Bronchus fibroblast of lung (primary cell): ENCODE results near the gene GPR31. TPM values are rescaled to one million over a fixed set of nuclear protein-coding genes. Genes with fewer than 3 reads are reported as not detected.

Experiments used
- total RNA-seq: library from RNA; depleted of rRNA; stranded (reverse); fragments of >200 nt; gene quantifications from 2 replicates; pipeline ENCODE4 v1.2.3, GENCODE V29; 2015

The GPR31 gene, protein sequence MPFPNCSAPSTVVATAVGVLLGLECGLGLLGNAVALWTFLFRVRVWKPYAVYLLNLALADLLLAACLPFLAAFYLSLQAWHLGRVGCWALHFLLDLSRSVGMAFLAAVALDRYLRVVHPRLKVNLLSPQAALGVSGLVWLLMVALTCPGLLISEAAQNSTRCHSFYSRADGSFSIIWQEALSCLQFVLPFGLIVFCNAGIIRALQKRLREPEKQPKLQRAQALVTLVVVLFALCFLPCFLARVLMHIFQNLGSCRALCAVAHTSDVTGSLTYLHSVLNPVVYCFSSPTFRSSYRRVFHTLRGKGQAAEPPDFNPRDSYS
- not detected in 2 replicates for total RNA-seq

DNA sequence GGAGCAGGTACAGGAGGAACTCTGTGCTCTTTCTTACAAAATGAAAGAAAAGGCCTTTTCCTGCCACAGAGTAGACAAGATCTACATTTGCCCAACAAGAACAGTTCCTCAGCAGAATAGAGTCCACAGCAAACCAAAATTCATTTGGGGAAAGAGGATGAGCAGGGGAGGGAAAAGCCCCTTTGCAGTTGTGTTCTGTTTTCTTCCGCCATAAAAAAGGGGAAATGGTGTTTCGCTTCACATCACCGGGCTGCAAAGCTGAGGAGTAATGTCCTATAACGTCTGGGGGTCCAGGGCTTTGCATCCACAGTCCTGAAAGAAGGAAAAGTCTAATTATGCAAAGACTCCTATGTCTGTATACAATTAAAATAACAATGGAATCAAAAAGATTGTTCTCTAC, at the start of gene GPR31:
Gene GPR31, minus strand, starts transcription at position 118 of the 400 bp plus-strand sequence. CDS start 149 bp downstream, outside the sequence.

DNA sequence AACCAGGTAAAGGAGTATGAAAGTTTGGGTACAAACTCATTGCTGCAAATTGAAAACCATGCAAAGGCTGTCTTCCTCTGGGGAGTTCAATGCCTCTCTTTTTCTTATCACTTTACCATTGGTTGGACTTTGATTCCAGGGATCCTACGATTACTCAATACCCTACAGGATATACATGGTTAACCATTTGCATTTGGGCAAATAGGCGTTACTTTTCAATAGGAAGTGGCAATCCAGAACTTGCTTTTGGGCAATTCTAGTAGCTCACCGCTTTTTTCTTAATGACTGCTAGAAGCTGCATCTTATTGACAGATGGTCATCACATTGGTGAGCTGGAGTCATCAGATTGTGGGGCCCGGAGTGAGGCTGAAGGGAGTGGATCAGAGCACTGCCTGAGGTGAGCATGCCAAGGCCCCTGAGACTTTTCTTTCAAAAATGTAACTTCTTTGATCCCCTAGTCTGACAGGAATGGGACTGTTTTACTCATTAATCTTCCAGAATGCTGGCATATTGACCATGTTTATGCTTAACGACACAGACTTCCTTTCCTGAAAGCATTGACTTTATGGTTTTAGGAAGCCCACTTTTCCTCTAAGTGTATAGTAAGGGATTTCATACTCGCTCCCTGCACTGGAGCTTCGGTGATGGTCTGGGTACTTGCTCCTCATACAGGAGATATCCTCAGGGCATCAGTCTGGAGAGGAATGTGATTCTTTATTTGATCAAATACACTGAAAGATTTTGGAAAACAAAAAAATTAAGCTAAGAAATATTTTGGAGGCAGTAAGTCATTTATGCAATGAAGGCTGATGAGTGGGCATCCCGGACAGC, 34.7 kb downstream of the GPR31 start, which contains the start of gene CCR6:
Gene CCR6, plus strand, starts transcription at position 270 of the 831 bp plus-strand sequence. CDS start 13,039 bp downstream, outside the sequence.

Other genes starting within 250 kb of the GPR31 start
- 6.1 and 7.1 TPM in 2 replicates for gene RNASET2, start 201.4 kb downstream of the GPR31 start, total RNA-seq
- 8.8 and 10.6 TPM in 2 replicates for gene CEP43, start 158.6 kb downstream of the GPR31 start, total RNA-seq
- gene CCR6, start 34.9 kb downstream of the GPR31 start, total RNA-seq, result not detected in 2 replicates
- not detected in 2 replicates for gene UNC93A, start 133.3 kb upstream of the GPR31 start, total RNA-seq
- not detected in 2 replicates for gene TTLL2, start 167.1 kb upstream of the GPR31 start, total RNA-seq